ENCODE data around the gene RREB1.

Gene RREB1

GRCh38 chr6:7224731-7225130 is 117.0 kb downstream of the RREB1 start:
- Histone ChIP-seq H3K4me3 (ENCODE audit: low read depth in 1 of 2, low read length in 1 of 2) (no peak overlapping the region), H3K4me1 (ENCODE audit: control insufficient read depth in 1 of 2, insufficient read depth in 1 of 2, low read depth in 1 of 2, low read length in 1 of 2) (peaks cover 5 to 10% of the 10 kb centered on the region in 2 experiments), H3K27ac (peak overlapping the region; percentile 61), H3K9me3 (no peaks in the 10 kb centered on the region), H3K36me3 (peaks cover 48% of the 10 kb centered on the region), H3K27me3 (no peaks in the 10 kb centered on the region)
- no peak for TF ChIP-seq CTCF (IDR thresholded peaks at IDR 0.05)

GRCh38 chr6:7228662-7229375 is 121.1 kb downstream of the RREB1 start:
- Histone ChIP-seq H3K27me3 (no peaks in the 10 kb centered on the region), H3K27ac (no peak overlapping the region), H3K36me3 (peaks cover 69% of the 10 kb centered on the region), H3K4me1 (ENCODE audit: control insufficient read depth in 1 of 2, insufficient read depth in 1 of 2, low read depth in 1 of 2, low read length in 1 of 2) (peaks cover 0 to 10% of the 10 kb centered on the region in 2 experiments), H3K4me3 (ENCODE audit: low read depth in 1 of 2, low read length in 1 of 2) (no peak overlapping the region), H3K9me3 (no peaks in the 10 kb centered on the region)
- TF ChIP-seq CTCF (IDR thresholded peaks at IDR 0.05), result no peak

- H3K36me3 ChIP-seq, result peaks cover 77% of the 10 kb centered on the region
- H3K27ac ChIP-seq, result no peak overlapping the region
- no peaks in the 10 kb centered on the region for H3K27me3 ChIP-seq
- peaks cover 0 to 5% of the 10 kb centered on the region in 2 experiments for H3K4me1 ChIP-seq (ENCODE audit: control insufficient read depth in 1 of 2, insufficient read depth in 1 of 2, low read depth in 1 of 2, low read length in 1 of 2)
- H3K9me3 ChIP-seq, result no peaks in the 10 kb centered on the region
- no peak for TF ChIP-seq CTCF (IDR thresholded peaks at IDR 0.05)
- no peak overlapping the region for H3K4me3 ChIP-seq (ENCODE audit: low read depth in 1 of 2, low read length in 1 of 2)
Observed at GRCh38 chr6:7229376-7230326, 121.9 kb downstream of the RREB1 start.

DNA sequence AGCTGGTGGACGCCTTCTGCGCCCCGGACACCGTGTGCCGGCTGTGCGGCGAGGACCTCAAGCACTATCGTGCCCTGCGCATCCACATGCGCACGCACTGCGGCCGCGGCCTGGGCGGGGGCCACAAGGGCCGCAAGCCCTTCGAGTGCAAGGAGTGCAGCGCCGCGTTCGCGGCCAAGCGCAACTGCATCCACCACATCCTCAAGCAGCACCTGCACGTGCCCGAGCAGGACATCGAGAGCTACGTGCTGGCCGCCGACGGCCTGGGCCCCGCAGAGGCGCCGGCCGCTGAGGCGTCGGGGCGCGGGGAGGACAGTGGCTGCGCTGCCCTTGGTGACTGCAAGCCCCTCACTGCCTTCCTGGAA is 122.5 kb downstream of the RREB1 start:
- Histone ChIP-seq H3K36me3 (peaks cover 83% of the 10 kb centered on the region), H3K4me1 (ENCODE audit: control insufficient read depth in 1 of 2, insufficient read depth in 1 of 2, low read depth in 1 of 2, low read length in 1 of 2) (no peaks in the 10 kb centered on the region), H3K27ac (no peak overlapping the region), H3K4me3 (ENCODE audit: low read depth in 1 of 2, low read length in 1 of 2) (no peak overlapping the region), H3K9me3 (no peaks in the 10 kb centered on the region), H3K27me3 (no peaks in the 10 kb centered on the region)
- TF ChIP-seq CTCF (IDR thresholded peaks at IDR 0.05), result no peak

GRCh38 chr6:7230956-7231713 is 123.4 kb downstream of the RREB1 start:
- no peak overlapping the region for H3K27ac ChIP-seq
- peaks cover 78% of the 10 kb centered on the region for H3K36me3 ChIP-seq
- H3K4me1 ChIP-seq (ENCODE audit: control insufficient read depth in 1 of 2, insufficient read depth in 1 of 2, low read depth in 1 of 2, low read length in 1 of 2), result no peaks in the 10 kb centered on the region
- H3K4me3 ChIP-seq (ENCODE audit: low read depth in 1 of 2, low read length in 1 of 2), result no peak overlapping the region
- no peaks in the 10 kb centered on the region for H3K27me3 ChIP-seq
- no peaks in the 10 kb centered on the region for H3K9me3 ChIP-seq
- TF ChIP-seq CTCF (IDR thresholded peaks at IDR 0.05), result no peak
